GM08714 (cell line): ENCODE results near the gene PTGER3.

Experiments used
- H3K4me3 ChIP-seq: fragments of 200-500 bp; sonication (Bioruptor generic); 2 replicates; pipeline ENCODE4 v1.5.1; 2014; ENCODE audit warnings: mild to moderate bottlenecking, low read length, inconsistent platforms
- ZNF274 ChIP-seq: IDR thresholded peaks from 2 replicates; pipeline ENCODE4 v1.6.1; 2012; ENCODE audit warnings: mild to moderate bottlenecking, low read depth, low read length

PTGER3 gene

DNA sequence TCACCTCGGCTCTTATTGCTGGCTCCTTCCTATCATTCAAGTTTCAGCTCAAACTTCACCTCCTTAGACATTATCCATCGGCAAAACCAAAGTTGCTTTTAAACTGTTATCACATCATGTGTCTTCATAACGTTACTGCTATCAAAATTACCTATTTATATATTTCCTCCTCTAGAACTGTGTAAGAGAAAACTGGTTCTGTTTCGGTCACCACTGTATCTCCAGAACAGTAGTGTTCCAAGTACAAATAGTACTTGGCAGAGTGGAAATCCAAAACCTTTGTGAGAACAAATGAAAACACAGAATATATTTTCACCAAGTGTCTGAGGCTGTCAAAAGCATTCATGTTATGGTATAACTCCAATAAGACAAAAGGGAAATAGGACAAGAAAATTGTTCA lies 24.1 kb upstream of the PTGER3 start:
- H3K4me3 ChIP-seq = no peak overlapping the region
- TF ChIP-seq ZNF274 = no peak

DNA sequence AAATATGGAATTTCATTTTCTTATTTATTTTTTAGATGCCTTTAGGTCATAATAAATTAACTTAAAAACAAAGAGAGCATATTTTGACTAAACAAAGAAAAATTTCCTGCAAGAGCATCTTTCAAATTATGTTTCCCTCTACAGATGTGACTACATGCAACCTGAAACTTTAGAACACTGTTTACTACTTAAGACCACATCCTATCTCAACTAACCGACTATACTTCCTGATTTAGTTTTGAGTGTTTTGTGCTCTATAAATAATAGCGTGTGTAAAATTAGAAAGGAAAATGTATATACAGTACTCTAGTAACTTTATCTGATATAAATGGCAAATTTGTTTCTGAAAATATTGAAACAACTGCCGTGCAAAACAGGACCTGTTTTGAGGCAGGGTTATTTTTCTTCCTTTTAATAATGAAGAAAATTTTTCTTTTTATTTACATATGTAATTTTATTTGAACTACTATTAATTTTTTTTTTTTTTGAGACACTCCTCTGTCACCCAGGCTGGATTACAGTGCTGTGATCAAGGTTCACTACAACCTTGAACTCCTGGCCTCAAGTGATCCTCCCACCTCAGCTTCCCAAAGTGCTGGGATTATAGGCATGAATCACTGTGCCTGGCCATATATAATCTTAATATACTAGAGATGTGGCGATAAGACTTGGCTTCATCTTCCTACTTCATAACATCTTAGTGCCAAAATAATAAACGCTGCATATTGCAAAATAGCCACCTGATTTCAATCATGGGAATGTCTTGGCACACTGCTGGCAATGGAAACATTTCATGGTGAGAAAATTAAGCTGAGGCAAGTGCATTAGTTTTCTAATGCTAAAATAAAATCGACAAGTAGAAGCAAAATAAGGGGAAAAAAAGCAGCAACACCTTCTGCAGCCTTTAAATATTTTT lies 21.0 kb upstream of the PTGER3 start:
- no peak overlapping the region for H3K4me3 ChIP-seq
- no peak for TF ChIP-seq ZNF274

DNA sequence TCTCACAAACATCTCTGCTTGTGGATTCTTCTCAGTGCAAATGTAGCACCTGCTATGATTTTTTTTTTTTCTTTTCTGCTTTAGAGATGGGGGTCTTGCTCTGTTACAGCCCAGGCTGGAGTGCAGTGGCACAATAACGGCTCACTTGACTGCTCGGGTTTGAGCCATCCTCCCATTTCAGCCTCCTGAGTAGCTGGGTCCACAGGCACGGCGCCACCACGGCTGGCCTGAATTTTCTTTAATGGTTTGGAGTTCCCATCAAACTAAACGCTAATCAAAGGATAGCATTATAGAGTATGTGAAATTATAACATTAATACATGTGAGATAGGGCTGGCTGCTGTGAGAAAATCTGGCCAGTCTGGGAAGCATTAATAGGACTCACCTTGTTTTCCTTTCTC lies 7.2 kb upstream of the PTGER3 start:
- H3K4me3 ChIP-seq = no peak overlapping the region
- TF ChIP-seq ZNF274 = no peak

DNA sequence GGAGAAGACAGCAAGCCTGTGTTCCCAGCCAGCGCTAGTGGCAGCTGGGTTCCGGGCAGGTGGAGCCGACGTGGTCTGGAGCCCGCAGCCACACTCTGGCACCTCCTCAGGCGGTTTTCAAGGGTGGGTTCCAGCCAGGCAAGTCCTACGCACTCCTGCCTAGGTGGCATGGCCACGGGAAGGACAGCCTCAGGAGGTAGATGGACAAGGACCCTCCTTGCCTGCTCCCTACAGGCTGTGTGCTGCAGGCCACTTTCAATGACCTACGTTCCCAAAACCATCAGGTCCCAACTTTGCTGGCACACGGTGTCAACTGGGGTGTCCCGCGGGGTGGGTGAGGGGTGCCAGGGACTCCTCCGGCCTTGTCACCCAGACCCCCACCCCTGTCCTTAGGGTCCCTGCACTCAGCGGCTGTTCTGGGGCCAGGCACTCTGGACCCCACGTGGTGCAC lies 6.7 kb upstream of the PTGER3 start:
- H3K4me3 ChIP-seq = no peak overlapping the region
- TF ChIP-seq ZNF274 = no peak

DNA sequence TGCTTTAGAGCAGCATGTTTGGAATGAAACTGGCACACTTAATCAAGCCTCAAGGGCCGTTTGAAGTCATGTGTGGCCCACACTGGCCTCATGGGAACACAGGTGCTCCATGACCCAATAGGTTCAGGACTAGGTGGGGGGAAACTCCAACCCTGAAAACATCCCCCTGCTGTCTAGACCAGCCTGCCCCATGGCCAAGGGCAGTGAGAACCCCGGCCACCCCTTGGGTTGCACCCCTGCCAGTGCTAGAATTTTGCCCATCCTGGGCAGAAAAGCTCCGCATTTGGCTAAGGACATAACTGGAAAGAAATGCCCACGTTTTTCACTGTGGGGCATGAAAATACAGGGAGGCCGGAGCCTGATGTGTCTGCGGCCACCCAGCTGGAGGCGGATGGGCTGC lies 6.1 kb upstream of the PTGER3 start:
- no peak overlapping the region for H3K4me3 ChIP-seq
- TF ChIP-seq ZNF274 = no peak

DNA sequence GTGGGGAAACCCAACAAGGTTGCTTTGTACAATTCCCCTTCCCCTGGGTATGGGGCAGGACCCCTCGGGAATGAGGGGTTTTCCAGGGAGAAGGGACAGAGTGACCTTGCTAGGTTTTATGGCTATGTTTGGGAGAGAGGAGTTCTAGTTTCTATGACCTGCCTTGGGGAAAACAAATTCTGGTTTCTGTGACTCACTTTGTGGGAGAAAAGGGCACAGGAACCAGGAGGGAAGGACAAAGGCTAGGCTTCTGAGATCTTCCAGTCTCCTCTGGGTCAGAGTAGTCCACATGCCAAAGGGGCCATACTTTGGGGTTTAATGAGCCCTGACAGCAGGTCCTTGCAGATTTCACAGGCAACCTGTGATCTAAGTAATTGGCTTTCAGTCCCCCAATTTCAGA lies 5.5 kb upstream of the PTGER3 start:
- H3K4me3 ChIP-seq = no peak overlapping the region
- TF ChIP-seq ZNF274 = no peak

DNA sequence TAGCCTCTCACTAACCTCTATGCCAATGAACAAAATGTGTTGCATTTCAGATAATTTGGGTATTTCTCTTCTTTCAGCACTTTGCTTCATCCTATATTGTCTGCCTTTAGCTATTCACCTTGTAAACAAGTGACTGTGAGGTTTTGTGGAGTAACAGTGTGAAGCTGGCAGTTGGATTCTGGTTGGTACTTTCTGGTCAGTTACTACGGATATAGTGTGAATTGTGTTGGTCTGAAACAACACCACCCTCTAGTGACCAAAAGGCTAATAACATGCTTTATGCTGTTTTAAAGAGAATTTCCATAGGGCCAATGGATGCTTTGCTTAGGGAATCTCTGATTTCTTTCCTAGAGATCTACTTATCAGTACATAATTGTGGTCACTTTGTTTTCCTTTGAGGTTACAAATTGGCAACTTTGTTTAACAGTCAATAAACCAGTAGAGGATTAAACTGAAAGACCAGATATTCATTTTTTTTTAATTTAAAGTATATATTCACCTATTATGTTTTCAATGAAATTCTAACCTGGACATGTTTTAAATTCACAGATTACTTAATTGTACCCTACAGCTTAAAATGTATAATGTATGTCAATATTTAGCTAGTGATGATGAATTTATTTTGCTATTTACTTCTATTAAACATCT lies 2.5 kb upstream of the PTGER3 start:
- no peak overlapping the region for H3K4me3 ChIP-seq
- no peak for TF ChIP-seq ZNF274

DNA sequence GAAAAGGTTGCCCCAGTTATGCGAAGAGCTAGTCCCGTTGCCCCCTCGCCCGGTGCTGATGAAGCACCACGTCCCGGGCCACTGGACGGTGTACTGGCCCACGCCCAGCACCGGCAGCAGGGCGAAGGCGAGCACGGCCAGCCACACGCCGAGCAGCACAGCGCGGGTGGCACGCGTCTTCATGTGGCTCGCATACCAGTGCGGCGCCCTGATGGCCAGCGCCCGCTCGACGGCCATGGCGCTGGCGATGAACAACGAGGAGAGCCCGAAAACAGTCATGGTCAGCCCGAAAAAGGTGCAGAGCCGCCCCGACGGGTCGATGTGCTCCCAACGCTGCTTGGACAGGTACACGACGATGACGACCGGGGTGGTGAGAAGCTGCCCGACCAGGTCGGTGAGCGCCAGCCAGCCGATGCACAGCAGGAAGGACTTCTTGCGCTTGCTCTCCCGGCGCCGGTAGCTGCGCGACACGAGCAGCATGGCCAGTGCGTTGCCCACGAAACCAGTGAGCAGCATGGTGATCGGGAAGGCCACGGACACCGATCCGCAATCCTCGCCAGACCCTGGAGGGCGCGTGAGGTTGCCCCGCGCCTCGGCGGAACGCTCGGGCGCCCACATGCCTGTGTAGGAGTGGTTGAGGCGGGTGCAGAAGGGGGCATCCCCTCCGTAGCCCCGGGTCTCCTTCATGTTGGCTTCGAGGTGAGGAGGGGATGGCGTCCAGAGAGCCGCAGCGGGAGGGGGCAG lies 553 bp downstream of the PTGER3 start:
- no peak for TF ChIP-seq ZNF274
- H3K4me3 ChIP-seq = peak overlapping the region; percentile 11; the same call in 1 of the 2 replicates

DNA sequence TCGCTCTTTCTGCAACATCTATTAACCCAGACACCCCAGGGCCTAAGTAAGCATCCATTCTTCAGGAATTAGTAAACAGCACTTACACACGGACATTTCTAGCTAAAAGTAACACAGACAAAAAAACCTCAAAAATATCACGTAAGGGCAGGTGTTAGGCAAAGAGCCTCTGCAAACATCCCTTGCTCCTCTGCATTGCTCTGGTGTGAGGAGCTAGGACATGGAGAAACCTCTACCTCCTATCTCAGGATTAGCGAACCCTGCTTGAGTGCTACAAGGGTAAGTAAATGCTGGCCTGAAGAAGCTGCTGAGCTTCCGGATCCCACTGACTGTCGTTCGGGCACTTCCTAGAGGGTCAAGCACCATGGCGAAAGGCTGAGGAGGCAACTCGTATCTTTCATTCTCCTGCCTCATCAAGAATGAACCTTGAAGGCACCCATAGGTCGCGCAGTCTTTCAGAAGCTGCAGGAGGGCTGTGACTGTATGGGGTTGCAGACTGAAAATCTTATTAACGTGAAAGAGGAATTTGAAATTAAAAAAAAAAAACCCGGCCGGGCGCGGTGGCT lies 2.1 kb downstream of the PTGER3 start:
- H3K4me3 ChIP-seq = no peak overlapping the region
- TF ChIP-seq ZNF274 = no peak

DNA sequence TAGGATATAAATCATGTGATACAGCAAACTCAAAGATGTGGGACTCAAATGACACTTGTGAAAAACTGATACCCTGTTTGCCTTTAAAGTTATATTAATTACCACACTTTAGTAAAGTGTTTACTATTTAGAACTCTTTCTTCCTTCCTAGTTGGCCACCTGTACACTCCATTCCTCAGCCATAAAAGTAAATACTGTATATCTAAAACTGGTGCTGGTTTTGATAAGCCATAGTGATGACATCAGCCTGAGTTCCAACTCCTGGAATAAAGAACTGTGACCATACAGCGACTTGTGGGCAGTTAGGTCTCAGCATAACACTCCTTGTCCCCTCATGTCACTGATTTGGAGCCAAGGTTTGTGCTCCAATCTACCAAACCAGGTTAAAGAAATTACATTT lies 2.8 kb downstream of the PTGER3 start:
- TF ChIP-seq ZNF274 = no peak
- no peak overlapping the region for H3K4me3 ChIP-seq

DNA sequence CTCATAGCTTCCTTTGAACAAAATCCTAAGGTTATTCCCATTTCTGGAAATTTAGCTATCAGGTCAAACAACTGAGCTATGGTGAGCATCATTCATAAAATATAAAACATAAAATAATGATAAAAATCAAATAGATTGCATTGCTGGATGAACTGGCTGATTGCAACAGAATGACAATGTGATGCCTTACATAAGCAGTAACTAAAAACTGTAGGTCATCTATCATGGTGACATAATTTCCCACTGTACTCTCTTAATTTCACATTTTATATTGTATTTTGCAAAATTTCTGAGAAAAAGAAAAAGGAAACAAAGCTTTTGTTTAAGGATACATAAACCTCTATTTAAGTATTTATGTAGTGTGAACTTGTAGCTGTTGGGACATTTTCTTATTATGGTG lies 4.6 kb downstream of the PTGER3 start:
- no peak for TF ChIP-seq ZNF274

DNA sequence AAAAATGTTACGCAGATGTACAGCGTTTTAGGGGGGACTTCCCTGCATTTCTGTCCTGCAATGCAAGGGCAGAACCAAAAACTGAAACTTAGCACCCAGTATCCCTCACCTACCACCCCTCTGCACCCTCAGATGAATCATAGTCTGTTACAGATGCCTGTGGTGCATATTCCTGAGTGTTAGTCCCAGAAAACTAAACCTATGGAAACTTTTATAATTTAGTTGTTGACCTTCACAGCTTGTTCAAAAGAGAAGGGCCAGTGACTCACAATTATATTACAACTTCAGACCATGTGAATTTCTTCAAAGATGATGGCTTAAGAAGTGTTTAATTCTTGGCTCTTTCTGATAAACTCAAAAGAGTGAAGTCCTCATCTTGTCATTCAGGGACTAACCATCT lies 5.8 kb downstream of the PTGER3 start:
- no peak overlapping the region for H3K4me3 ChIP-seq
- TF ChIP-seq ZNF274 = no peak

More for the DNA sequence above, 4.6 kb downstream of the PTGER3 start:
- H3K4me3 ChIP-seq = no peak overlapping the region

DNA sequence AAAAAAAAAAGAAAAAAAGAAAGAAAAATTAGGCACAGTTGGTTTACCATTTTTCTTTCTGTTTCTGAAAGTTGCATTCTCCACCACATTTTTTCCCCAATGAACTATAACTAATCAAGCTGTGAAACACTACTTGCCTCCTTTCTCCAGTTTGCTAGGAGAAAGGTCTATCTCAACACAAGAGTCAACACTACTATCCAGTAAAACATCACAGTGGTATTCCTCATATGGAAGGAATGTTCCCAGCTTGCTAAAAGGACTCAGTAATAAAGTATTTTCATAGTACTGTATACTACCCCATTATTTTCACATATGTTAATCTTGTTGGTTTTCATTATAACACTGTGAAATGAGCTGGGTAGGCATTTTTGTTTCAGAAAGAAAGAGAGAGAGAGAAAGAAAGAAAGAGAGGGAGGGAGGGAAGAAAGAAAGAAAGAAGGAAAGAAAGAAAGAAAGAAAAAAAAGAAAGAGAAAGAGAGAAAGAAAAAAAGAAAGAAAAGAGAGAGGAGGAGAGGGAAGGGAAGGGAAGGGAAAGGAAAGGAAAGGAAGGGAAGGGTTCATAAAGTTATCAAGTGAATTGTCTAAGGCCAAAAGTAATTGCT lies 7.9 kb downstream of the PTGER3 start:
- no peak for TF ChIP-seq ZNF274
- H3K4me3 ChIP-seq = no peak overlapping the region

DNA sequence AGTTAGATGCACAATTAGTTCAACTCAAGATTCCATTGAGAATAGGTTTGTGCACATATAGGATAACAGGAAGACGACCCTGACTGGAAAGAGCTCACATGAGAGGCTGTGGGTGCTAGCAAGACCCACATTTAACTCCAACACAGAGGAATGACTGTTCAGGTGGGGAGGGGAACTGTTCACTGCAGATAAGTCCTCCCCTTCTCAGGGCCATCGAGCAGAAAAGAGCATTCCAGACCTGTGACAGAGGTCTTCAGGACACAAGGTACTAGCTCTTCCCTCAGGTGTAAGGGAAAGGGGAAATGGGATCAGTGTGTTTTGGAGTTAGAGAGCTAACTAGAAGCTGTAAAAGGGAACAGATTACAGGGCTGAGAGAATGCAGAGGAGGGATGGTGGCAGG lies 8.7 kb downstream of the PTGER3 start:
- no peak for TF ChIP-seq ZNF274

More for the DNA sequence above, 8.7 kb downstream of the PTGER3 start:
- H3K4me3 ChIP-seq = no peak overlapping the region
